Fibroblast of lung (primary cell): ENCODE results near the gene BTBD1. TPM values are rescaled to one million over a fixed set of nuclear protein-coding genes. Genes with fewer than 3 reads are reported as not detected.
A peak's percentile ranks its signal among the peaks of the same experiment; 100 is the strongest.

Experiments used
- DNase-seq, 2 donors: peaks; one replicate each; pipeline versions ENCODE4 v3.0.0 to v3.0.0-alpha.2; 2010; ENCODE audit warnings: low read depth in 2 of 2
- H2AFZ ChIP-seq: 2 replicates; pipeline ENCODE4 v1.5.1; 2012; ENCODE audit warnings: low read length, control low read depth, inconsistent platforms
- H3K27ac ChIP-seq: 2 replicates; pipeline ENCODE4 v1.5.1; 2011; ENCODE audit warnings: low read length, control low read depth; ENCODE audit not compliant: insufficient read depth
- H3K27me3 ChIP-seq: 2 replicates; pipeline ENCODE4 v1.5.1; 2011; ENCODE audit warnings: mild to moderate bottlenecking, low read length; ENCODE audit not compliant: control insufficient read depth, insufficient read depth
- H3K36me3 ChIP-seq: 2 replicates; pipeline ENCODE4 v1.5.1; 2011; ENCODE audit warnings: low read length; ENCODE audit not compliant: control insufficient read depth, insufficient read depth
- H3K4me1 ChIP-seq: 2 replicates; pipeline ENCODE4 v1.5.1; 2011; ENCODE audit warnings: low read length; ENCODE audit not compliant: control insufficient read depth, insufficient read depth; ENCODE audit errors: extremely low read depth
- H3K4me2 ChIP-seq: 2 replicates; pipeline ENCODE4 v1.5.1; 2011; ENCODE audit warnings: low read length, control low read depth; ENCODE audit not compliant: insufficient read depth; ENCODE audit errors: extremely low read depth
- H3K4me3 ChIP-seq, 4 experiments: fragments of 200-600 bp in 1 of 4; sonication (generic) in 1 of 4; replicated peaks in 1 of 4; 2 replicates each; pipeline ENCODE4 v1.5.1; 2011 to 2016; ENCODE audit warnings: low read length in 4 of 4, low read depth in 3 of 4, mild to moderate bottlenecking in 3 of 4, control low read depth in 2 of 4, inconsistent platforms in 1 of 4, mixed read lengths in 1 of 4; ENCODE audit not compliant: insufficient read depth in 1 of 4; ENCODE audit errors: control extremely low read depth in 1 of 4
- H3K79me2 ChIP-seq: 2 replicates; pipeline ENCODE4 v1.5.1; 2012; ENCODE audit warnings: mild to moderate bottlenecking, low read length, inconsistent platforms; ENCODE audit not compliant: control insufficient read depth, insufficient read depth
- H3K9ac ChIP-seq: 2 replicates; pipeline ENCODE4 v1.5.1; 2011; ENCODE audit warnings: mild to moderate bottlenecking, low read length, control low read depth; ENCODE audit not compliant: insufficient read depth
- H3K9me3 ChIP-seq: 2 replicates; pipeline ENCODE4 v1.5.1; 2012; ENCODE audit warnings: low read depth, low read length; ENCODE audit not compliant: control insufficient read depth, insufficient read depth
- H4K20me1 ChIP-seq: 2 replicates; pipeline ENCODE4 v1.5.1; 2011; ENCODE audit warnings: low read length; ENCODE audit not compliant: control insufficient read depth, insufficient read depth; ENCODE audit errors: extremely low read depth
- CTCF ChIP-seq, 2 donors: IDR thresholded peaks in 1 of 2; conservative IDR thresholded peaks in 1 of 2; 1 replicate in 1 of 2; 2 replicates in 1 of 2; pipeline ENCODE4 v1.5.1; 2011 to 2012; ENCODE audit warnings: low read length in 2 of 2, control low read depth in 1 of 2, inconsistent platforms in 1 of 2, low read depth in 1 of 2, mild to moderate bottlenecking in 1 of 2
- EZH2 ChIP-seq: IDR thresholded peaks from 2 replicates; pipeline ENCODE4 v1.5.1; 2012; ENCODE audit warnings: low read length, control low read depth, mild to moderate bottlenecking; ENCODE audit errors: missing control alignments
- polyA plus RNA-seq, 2 donors: library from polyadenylated mRNA; depleted of rRNA in 1 of 2; stranded (reverse) in 1 of 2; unstranded in 1 of 2; fragments of >200 nt; gene quantifications; 2 replicates each; pipeline ENCODE4 v1.2.1, GENCODE V29; 2011 to 2012; ENCODE audit warnings: missing spikeins in 1 of 2
- total RNA-seq: library from RNA; depleted of rRNA; stranded (reverse); fragments of >200 nt; gene quantifications from 2 replicates; pipeline ENCODE4 v1.2.1, GENCODE V29; 2014

Gene BTBD1
- total and polyA plus RNA-seq, 2 donors (not counting 1 experiment from before 2014, with no cell fraction given): 84.0 to 105 TPM

- H4K20me1 ChIP-seq: no peaks in the 10 kb centered on the region
- no peak for TF ChIP-seq EZH2
- TF ChIP-seq CTCF (conservative IDR thresholded peaks at IDR 0.05 in 1 of 2, IDR thresholded peaks at IDR 0.05 in 1 of 2; ENCODE audit: low read depth in 1 of 2, low read length in 2 of 2): no peak
- H3K36me3 ChIP-seq: no peaks in the 10 kb centered on the region
- peak overlapping the region; percentile 98 for H3K4me2 ChIP-seq
- peak overlapping the region; percentile 77 for H3K27ac ChIP-seq
- H3K4me3 ChIP-seq: peak overlapping the region; percentile 77 to 100 (median 94)
- no peaks in the 10 kb centered on the region for H3K27me3 ChIP-seq
- H3K4me1 ChIP-seq: peaks cover 6% of the 10 kb centered on the region
- peaks cover 15% of the 10 kb centered on the region for H3K79me2 ChIP-seq
- peak overlapping the region; percentile 70 for H3K9ac ChIP-seq
- no peak for DNase-seq
- peak overlapping the region; percentile 93 for H2AFZ ChIP-seq
- no peaks in the 10 kb centered on the region for H3K9me3 ChIP-seq
These were observed 80.6 kb downstream of the BTBD1 start for GRCh38 chr15:82986442-82986780.

GRCh38 chr15:82985688-82986441 is 81.2 kb downstream of the BTBD1 start, which contains the start of gene RAMAC:
Gene RAMAC, plus strand, starts transcription at chr15:82986210. Its CDS starts 2,809 bp downstream, at chr15:82989019.
- Histone ChIP-seq H3K27me3 (no peaks in the 10 kb centered on the region), H3K9ac (peak within 1 kb of the TSS; percentile 70), H3K4me3 (peak within 1 kb of the TSS; percentile 77 to 100 (median 94)), H3K9me3 (no peaks in the 10 kb centered on the region), H2AFZ (peak within 1 kb of the TSS; percentile 93), H3K79me2 (peaks cover 15% of the 10 kb centered on the region), H3K4me2 (peak within 1 kb of the TSS; percentile 98), H4K20me1 (no peaks in the 10 kb centered on the region), H3K36me3 (no peaks in the 10 kb centered on the region), H3K27ac (peak within 1 kb of the TSS; percentile 77), H3K4me1 (peaks cover 6% of the 10 kb centered on the region)
- peak; percentile 94 to 97 for DNase-seq
- TF ChIP-seq EZH2 (no peak), CTCF (conservative IDR thresholded peaks at IDR 0.05 in 1 of 2, IDR thresholded peaks at IDR 0.05 in 1 of 2; ENCODE audit: low read depth in 1 of 2, low read length in 2 of 2) (no peak)

- TF ChIP-seq CTCF (conservative IDR thresholded peaks at IDR 0.05 in 1 of 2, IDR thresholded peaks at IDR 0.05 in 1 of 2; ENCODE audit: low read depth in 1 of 2, low read length in 2 of 2): no peak
- TF ChIP-seq EZH2: no peak
- Histone ChIP-seq H3K9ac (no peak overlapping the region), H2AFZ (no peak overlapping the region), H3K79me2 (no peaks in the 10 kb centered on the region), H3K9me3 (no peaks in the 10 kb centered on the region), H3K4me2 (no peak overlapping the region), H3K27ac (no peak overlapping the region), H3K4me1 (peaks cover 6% of the 10 kb centered on the region), H3K36me3 (no peaks in the 10 kb centered on the region), H3K4me3 (no peak overlapping the region), H3K27me3 (no peaks in the 10 kb centered on the region), H4K20me1 (no peaks in the 10 kb centered on the region)
- DNase-seq: no peak
These were observed 86.1 kb downstream of the BTBD1 start for GRCh38 chr15:82980981-82981380.
